VCaP (cell line): ENCODE data around the gene ICA1.

Experiments
- H3K27ac ChIP-seq: fragments of 450-650 bp; 2 replicates; pipeline ENCODE4 v1.5.1; 2017
- CTCF ChIP-seq: fragments of 450-650 bp; conservative IDR thresholded peaks from 2 replicates; pipeline ENCODE4 v1.5.1; 2017; ENCODE audit warnings: mild to moderate bottlenecking, moderate library complexity

ICA1 gene

GRCh38 chr7:8162181-8162580 is 99.8 kb downstream of the ICA1 start:
- no peak for TF ChIP-seq CTCF

DNA sequence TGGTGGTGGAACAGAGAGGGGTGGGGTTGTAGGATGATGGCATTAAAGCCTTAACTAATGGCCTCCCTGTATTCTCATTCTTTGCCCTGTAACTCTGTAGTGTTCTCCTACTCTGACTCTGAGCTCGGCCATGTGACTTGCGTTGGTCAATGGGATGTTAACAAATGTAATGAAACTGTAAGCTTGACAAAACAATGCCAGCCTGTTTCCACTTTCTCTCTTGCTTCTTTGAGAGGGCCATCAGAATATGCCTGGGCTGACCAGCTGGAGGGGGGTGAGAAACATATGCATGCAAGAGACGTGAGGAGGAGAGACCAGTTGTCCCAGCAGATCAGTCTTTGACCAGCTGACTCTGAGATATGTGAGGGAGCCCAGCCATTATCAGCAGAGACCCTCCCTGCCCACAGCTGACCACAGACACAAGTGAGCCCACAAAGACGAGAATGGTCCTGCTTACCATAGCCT is 100.6 kb downstream of the ICA1 start:
- H3K27ac ChIP-seq: no peak overlapping the region
- TF ChIP-seq CTCF: no peak

More at GRCh38 chr7:8162181-8162580, 99.8 kb downstream of the ICA1 start:
- H3K27ac ChIP-seq: no peak overlapping the region

- no peak overlapping the region for H3K27ac ChIP-seq
- no peak for TF ChIP-seq CTCF
These were observed 101.1 kb downstream of the ICA1 start for GRCh38 chr7:8160779-8161345.

GRCh38 chr7:8160250-8160649 is 101.7 kb downstream of the ICA1 start:
- no peak for TF ChIP-seq CTCF
- H3K27ac ChIP-seq: no peak overlapping the region

DNA sequence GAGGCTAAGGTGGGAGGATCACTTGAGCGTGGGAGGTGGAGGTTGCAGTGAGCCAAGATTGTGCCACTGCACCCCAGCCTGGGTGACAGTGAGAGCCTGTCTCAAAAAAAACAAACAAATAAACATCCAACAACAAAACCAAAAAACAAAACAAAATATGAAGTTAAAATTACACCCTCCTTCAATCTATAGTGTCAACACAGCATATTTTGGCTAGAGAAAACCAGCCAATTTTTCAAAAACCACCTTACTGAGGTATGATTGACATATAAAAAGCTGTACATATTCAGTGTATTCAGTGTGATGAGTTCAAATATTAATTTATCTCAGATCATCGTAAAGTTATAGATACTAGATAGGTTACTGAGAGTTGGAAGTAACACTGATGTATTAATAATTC is 102.4 kb downstream of the ICA1 start:
- no peak overlapping the region for H3K27ac ChIP-seq
- no peak for TF ChIP-seq CTCF

GRCh38 chr7:8157296-8157695 is 104.7 kb downstream of the ICA1 start:
- no peak for TF ChIP-seq CTCF
- H3K27ac ChIP-seq: no peak overlapping the region

- TF ChIP-seq CTCF: no peak
- H3K27ac ChIP-seq: no peak overlapping the region
These were observed 106.1 kb downstream of the ICA1 start for GRCh38 chr7:8155836-8156235.
